Upper lobe of left lung (tissue), 6 donors: Measurements from ENCODE around the gene UNC5C. TPM values are rescaled to one million over a fixed set of nuclear protein-coding genes. Genes with fewer than 3 reads are reported as not detected.

Experiments
- ATAC-seq, 2 donors: fragments of 200-7000 bp; cut with Tn5 transposase; one replicate each; pipeline ENCODE4 v1.9.1; 2022; ENCODE audit warnings: mild to moderate bottlenecking in 2 of 2, moderate library complexity in 2 of 2; ENCODE audit not compliant: low FRiP score in 2 of 2
- DNase-seq, 2 donors: peaks; one replicate each; pipeline ENCODE4 v3.0.0-alpha.2; 2019 to 2020
- H3K27ac ChIP-seq, 4 donors: fragments of 200-600 bp; sonication (generic); one replicate each; pipeline ENCODE4 v1.5.1; 2016 to 2019
- H3K27me3 ChIP-seq, 4 donors: fragments of 200-600 bp; sonication (generic); one replicate each; pipeline ENCODE4 v1.5.1; 2017 to 2019
- H3K36me3 ChIP-seq, 4 donors: fragments of 200-600 bp; sonication (generic); one replicate each; pipeline ENCODE4 v1.5.1; 2016 to 2019
- H3K4me1 ChIP-seq, 4 donors: fragments of 200-600 bp; sonication (generic); one replicate each; pipeline ENCODE4 v1.5.1; 2018 to 2019
- H3K4me3 ChIP-seq, 4 donors: fragments of 200-600 bp; sonication (generic); one replicate each; pipeline ENCODE4 v1.5.1; 2017 to 2019; ENCODE audit warnings: mild to moderate bottlenecking in 2 of 4, moderate library complexity in 1 of 4
- H3K9me3 ChIP-seq, 4 donors: fragments of 200-600 bp; sonication (generic); one replicate each; pipeline ENCODE4 v1.5.1; 2018 to 2019
- EP300 ChIP-seq, 4 donors: sonication (generic); formaldehyde crosslinking; IDR thresholded peaks; one replicate each; pipeline ENCODE4 v1.5.1; 2017; ENCODE audit warnings: antibody characterized with exemption in 4 of 4, control low read depth in 2 of 4
- POLR2A ChIP-seq, 4 donors: fragments of 450-650 bp; IDR thresholded peaks; one replicate each; pipeline ENCODE4 v1.5.1; 2016 to 2017; ENCODE audit warnings: antibody characterized with exemption in 4 of 4, mild to moderate bottlenecking in 2 of 4
- POLR2AphosphoS5 ChIP-seq, 2 donors: sonication (generic); formaldehyde crosslinking; IDR thresholded peaks; one replicate each; pipeline ENCODE4 v1.5.1; 2017; ENCODE audit warnings: antibody characterized with exemption in 2 of 2
- WGBS, 2 donors: methylation state at CpG; one replicate each; pipeline ENCODE4 v1.1.5; 2017 to 2018; 5-methylcytosine and 5-hydroxymethylcytosine counted together
- total RNA-seq, 6 donors: library from RNA; depleted of rRNA in 4 of 6; stranded (reverse); fragments of >200 nt in 4 of 6; gene quantifications; one replicate each; pipeline versions ENCODE4 v1.1.0 to v1.2.1, GENCODE V29; 2016 to 2021
- TF ChIP-seq, protein P1 (sequence below), 6 experiments: fragments of 450-650 bp in 4 of 6; fragments of 200-600 bp in 2 of 6; sonication (generic) in 2 of 6; IDR thresholded peaks; one replicate each; pipeline ENCODE4 v1.5.1; 2016 to 2019; ENCODE audit warnings: antibody characterized with exemption in 6 of 6
- donor health status: DM: no; HTN: no; CAD: no; lungs with moderate emphysema.
- donor health status: DM: no; HTN: yes; CAD: no; lungs with severe emphysema.

UNC5C gene
- total RNA-seq, 6 donors from 2014 or later, result 1.8 to 14.7 (median 3.2) TPM

DNA sequence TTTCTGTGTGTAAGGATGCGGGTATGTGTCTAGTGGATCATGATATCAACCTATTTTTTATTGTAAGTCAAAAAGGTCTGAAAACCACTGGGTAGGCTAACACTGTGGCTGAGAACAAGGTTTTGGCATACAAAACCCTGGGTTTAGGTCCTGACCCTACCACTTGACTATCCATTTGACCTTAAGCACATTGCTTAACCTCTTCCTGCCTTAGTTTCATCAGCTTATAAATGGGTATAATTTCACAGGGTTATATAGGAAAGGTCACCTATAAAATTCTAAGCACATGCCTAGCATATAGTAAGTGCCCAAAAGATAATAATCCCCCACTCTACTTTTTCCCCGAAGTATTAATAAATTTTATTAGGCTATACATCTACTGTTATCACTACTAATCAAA, 263.0 kb downstream of the UNC5C start:
- ATAC-seq (no peak), DNase-seq (no peak)
- 92 to 94% methylated on average over 2 of the region's 2 CpGs for WGBS, 2 donors
- TF ChIP-seq EP300 (IDR thresholded peaks at IDR 0.05) (no peak), POLR2A (IDR thresholded peaks at IDR 0.05) (no peak), POLR2AphosphoS5 (IDR thresholded peaks at IDR 0.05) (no peak)
- TF ChIP-seq, protein P1, sequence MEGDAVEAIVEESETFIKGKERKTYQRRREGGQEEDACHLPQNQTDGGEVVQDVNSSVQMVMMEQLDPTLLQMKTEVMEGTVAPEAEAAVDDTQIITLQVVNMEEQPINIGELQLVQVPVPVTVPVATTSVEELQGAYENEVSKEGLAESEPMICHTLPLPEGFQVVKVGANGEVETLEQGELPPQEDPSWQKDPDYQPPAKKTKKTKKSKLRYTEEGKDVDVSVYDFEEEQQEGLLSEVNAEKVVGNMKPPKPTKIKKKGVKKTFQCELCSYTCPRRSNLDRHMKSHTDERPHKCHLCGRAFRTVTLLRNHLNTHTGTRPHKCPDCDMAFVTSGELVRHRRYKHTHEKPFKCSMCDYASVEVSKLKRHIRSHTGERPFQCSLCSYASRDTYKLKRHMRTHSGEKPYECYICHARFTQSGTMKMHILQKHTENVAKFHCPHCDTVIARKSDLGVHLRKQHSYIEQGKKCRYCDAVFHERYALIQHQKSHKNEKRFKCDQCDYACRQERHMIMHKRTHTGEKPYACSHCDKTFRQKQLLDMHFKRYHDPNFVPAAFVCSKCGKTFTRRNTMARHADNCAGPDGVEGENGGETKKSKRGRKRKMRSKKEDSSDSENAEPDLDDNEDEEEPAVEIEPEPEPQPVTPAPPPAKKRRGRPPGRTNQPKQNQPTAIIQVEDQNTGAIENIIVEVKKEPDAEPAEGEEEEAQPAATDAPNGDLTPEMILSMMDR (IDR thresholded peaks at IDR 0.05), result no peak
- H3K4me1 ChIP-seq, result no peaks in the 10 kb centered on the region
- no peak overlapping the region for H3K4me3 ChIP-seq
- no peaks in the 10 kb centered on the region for H3K27me3 ChIP-seq
- H3K9me3 ChIP-seq, result no peaks in the 10 kb centered on the region
- H3K27ac ChIP-seq, result no peak overlapping the region
- H3K36me3 ChIP-seq, result no peaks in the 10 kb centered on the region

DNA sequence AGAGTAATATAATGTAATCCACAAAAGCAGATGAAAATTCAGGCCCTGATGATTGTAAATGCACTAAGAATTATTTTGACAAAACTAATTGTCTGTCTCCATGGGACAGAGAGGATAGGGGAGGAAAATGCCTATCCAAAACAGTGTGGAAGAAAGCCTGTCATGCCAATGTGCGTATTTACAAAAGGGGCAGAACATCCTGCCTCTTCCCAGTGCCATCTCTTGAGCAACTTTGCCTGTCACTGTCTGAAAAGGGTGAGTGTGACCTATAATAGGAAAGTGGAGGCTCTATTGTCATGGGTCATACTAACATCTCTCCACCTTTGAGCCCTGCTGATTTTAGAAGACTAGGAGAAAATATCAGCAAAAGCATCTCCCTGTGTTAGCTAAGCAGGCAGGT, 264.1 kb downstream of the UNC5C start:
- H3K9me3 ChIP-seq, result no peaks in the 10 kb centered on the region
- no peak for DNase-seq
- ATAC-seq, result no peak
- no peak for TF ChIP-seq POLR2A (IDR thresholded peaks at IDR 0.05)
- TF ChIP-seq POLR2AphosphoS5 (IDR thresholded peaks at IDR 0.05), result no peak
- no peaks in the 10 kb centered on the region for H3K36me3 ChIP-seq
- no peak overlapping the region for H3K27ac ChIP-seq
- no peaks in the 10 kb centered on the region for H3K27me3 ChIP-seq
- 93 to 100% methylated on average over 1 of the region's 1 CpG for WGBS, 2 donors
- no peak overlapping the region for H3K4me3 ChIP-seq
- H3K4me1 ChIP-seq, result no peaks in the 10 kb centered on the region

DNA sequence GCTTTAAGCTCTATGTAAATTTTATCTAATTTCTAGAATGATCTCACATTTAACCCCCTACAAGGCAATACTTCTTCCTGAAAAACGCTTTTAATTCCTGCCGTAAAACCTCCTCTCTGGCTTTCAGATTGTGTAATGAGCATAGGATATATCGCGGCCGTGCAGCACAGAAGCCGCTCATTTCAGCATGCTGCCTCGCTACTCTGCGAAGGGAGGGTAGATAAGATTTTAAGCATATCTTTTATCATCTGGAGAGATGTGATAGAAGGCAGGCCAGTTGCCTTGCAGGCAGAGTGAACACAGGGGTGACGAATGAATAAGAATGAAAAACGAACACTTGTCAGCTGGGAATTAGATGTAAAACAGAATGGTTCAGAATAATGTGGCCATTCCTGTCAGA, 265.5 kb downstream of the UNC5C start:
- H3K4me3 ChIP-seq, result no peak overlapping the region
- H3K27ac ChIP-seq, result no peak overlapping the region
- no peaks in the 10 kb centered on the region for H3K4me1 ChIP-seq
- TF ChIP-seq EP300 (IDR thresholded peaks at IDR 0.05), result no peak
- no peak for TF ChIP-seq POLR2AphosphoS5 (IDR thresholded peaks at IDR 0.05)
- TF ChIP-seq, protein P1 (IDR thresholded peaks at IDR 0.05), result no peak
- no peak for TF ChIP-seq POLR2A (IDR thresholded peaks at IDR 0.05)
- no peaks in the 10 kb centered on the region for H3K36me3 ChIP-seq
- ATAC-seq (no peak), DNase-seq (no peak)
- WGBS, 2 donors, result 80% methylated on average over 10 of the region's 10 CpGs
- no peaks in the 10 kb centered on the region for H3K9me3 ChIP-seq
- no peaks in the 10 kb centered on the region for H3K27me3 ChIP-seq

DNA sequence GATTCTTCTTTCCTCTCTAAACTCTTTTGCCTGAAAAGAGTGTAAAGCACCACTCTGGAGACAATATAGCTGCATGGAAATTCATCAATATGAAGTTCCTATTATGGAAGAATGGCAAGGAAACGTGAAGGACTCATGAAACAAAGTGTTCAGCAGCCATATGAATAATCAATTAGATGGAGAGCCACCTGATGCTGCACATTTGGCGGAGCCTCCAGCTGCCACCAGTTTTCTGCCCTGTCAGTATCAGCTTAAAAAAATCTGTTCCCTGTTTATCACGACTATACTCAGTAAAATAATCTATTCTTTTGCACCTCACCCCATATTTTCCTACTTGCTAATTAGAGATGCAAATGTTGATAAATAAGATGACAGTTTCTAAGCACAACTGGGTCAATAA, 276.0 kb downstream of the UNC5C start:
- H3K27ac ChIP-seq, result no peak overlapping the region
- no peaks in the 10 kb centered on the region for H3K9me3 ChIP-seq
- H3K4me3 ChIP-seq, result no peak overlapping the region
- ATAC-seq (no peak), DNase-seq (no peak)
- 63 to 71% methylated on average over 3 of the region's 3 CpGs for WGBS, 2 donors
- no peaks in the 10 kb centered on the region for H3K27me3 ChIP-seq
- no peak for TF ChIP-seq POLR2A (IDR thresholded peaks at IDR 0.05)
- TF ChIP-seq EP300 (IDR thresholded peaks at IDR 0.05), result no peak
- TF ChIP-seq, protein P1 (IDR thresholded peaks at IDR 0.05), result no peak
- TF ChIP-seq POLR2AphosphoS5 (IDR thresholded peaks at IDR 0.05), result no peak
- no peaks in the 10 kb centered on the region for H3K36me3 ChIP-seq
- no peaks in the 10 kb centered on the region for H3K4me1 ChIP-seq

DNA sequence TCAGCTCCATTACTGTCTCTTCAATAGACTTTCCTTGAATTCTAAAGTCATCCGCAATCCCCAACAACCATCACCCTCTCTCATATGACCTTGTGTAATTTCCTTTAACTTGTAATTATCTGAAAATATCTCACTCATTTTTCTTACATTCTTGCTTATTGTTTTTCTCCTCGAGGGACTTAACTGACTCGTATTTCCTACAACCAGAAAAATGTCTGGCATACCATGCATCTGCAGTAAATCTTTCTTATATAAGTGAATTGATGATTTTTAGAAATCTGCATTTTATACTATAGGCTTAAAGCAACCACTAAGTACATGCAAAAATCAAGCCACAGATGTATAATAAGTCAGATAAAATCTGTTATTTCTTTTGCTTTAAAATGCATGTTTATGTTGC, 276.7 kb downstream of the UNC5C start:
- 71 to 80% methylated on average over 3 of the region's 3 CpGs for WGBS, 2 donors
- TF ChIP-seq POLR2A (IDR thresholded peaks at IDR 0.05) (no peak), POLR2AphosphoS5 (IDR thresholded peaks at IDR 0.05) (no peak), EP300 (IDR thresholded peaks at IDR 0.05) (no peak)
- TF ChIP-seq, protein P1 (IDR thresholded peaks at IDR 0.05), result no peak
- ATAC-seq (no peak), DNase-seq (no peak)
- Histone ChIP-seq H3K9me3 (no peaks in the 10 kb centered on the region), H3K4me3 (no peak overlapping the region), H3K36me3 (no peaks in the 10 kb centered on the region), H3K4me1 (no peaks in the 10 kb centered on the region), H3K27ac (no peak overlapping the region), H3K27me3 (no peaks in the 10 kb centered on the region)
